ENCODE measurements around the gene CEACAM4. TPM values are rescaled to one million over a fixed set of nuclear protein-coding genes. Genes with fewer than 3 reads are reported as not detected.

Gene CEACAM4
- total RNA-seq, 2 experiments from 2014 or later, result not detected

DNA sequence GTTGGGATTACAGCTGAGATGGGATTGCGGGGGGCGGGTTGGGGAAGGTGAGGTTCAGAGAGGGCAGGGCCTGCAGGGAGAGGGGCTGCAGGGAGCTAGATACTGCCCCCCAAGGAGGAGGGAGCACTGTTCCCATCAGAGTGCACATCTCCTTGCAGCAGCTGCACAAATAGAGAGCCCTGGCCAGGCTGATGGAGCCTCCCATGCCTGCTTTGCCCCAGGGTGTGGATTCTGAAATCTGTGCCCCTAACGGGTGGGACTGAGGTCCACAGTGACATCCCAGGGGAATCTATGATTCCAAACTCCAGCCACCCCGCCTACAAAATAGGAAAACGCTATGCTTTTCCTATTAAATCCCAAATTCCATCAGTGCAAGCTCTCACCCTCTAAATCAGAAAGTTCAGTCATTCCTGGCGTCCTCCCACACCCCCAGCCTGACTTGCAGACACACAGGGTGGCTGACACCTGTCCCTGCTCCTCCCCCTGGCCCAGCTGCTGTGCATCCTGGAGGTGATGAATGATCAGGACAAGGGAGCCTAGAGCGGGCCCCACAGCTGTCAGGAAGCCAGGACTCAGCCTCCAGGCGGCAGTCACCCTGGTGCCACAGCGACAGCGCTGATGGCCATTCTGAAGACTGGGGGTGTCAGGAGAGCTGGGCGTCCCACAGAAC lies 57.3 kb downstream of the CEACAM4 start:
- no peak overlapping the region for H3K4me3 Mint-ChIP-seq
- peaks cover 29% of the 10 kb centered on the region for H3K36me3 Mint-ChIP-seq
- peak overlapping the region; percentile 68 for H3K27ac Mint-ChIP-seq
- no peaks in the 10 kb centered on the region for H3K27me3 Mint-ChIP-seq
- H3K4me1 Mint-ChIP-seq, result peaks cover 27% of the 10 kb centered on the region
- POLR2A ChIA-PET, result interaction anchor here (0.5 to 1.7 kb wide), 7 partner anchors 21 to 274 kb away, joined by 3 to 9 read pairs (median 4); no protein-coding TSS in a partner anchor
- H3K9me3 Mint-ChIP-seq, result no peaks in the 10 kb centered on the region
- DNase-seq (peak; percentile 26), ATAC-seq (ENCODE audit: low read depth) (no peak)

Other genes with a start within 250 kb of the CEACAM4 start
- gene EXOSC5, start 229.7 kb downstream of the CEACAM4 start, total RNA-seq, result 10 to 100 TPM; 20.9 to 25.9 TPM
- gene BCKDHA, start 229.3 kb downstream of the CEACAM4 start, total RNA-seq, result 10 to 100 TPM; 23.8 to 26.9 TPM
- gene B3GNT8, start 199.7 kb downstream of the CEACAM4 start, total RNA-seq, result 1 to 10 TPM; 2.0 to 2.2 TPM
- gene DMAC2, start 187.2 kb downstream of the CEACAM4 start, total RNA-seq, result 10 to 100 TPM; 41.3 to 42.6 TPM
- not detected for gene ERICH4, start 183.9 kb downstream of the CEACAM4 start, total RNA-seq
- gene CEACAM21, start 50.9 kb downstream of the CEACAM4 start, total RNA-seq, result 10 to 100 TPM; 75.4 to 75.5 TPM
- gene CEACAM7, start 61.2 kb upstream of the CEACAM4 start, total RNA-seq, result not detected
- gene CEACAM5, start 81.6 kb upstream of the CEACAM4 start, total RNA-seq, result not detected
- not detected for gene CEACAM6, start 128.5 kb upstream of the CEACAM4 start, total RNA-seq
- not detected for gene CEACAM3, start 169.5 kb upstream of the CEACAM4 start, total RNA-seq
- not detected for gene LYPD4, start 217.6 kb upstream of the CEACAM4 start, total RNA-seq
- not detected for gene DMRTC2, start 218.0 kb upstream of the CEACAM4 start, total RNA-seq
- 1,000 to 10,000 TPM; 3,237 to 3,326 TPM for gene RPS19, start 233.2 kb upstream of the CEACAM4 start, total RNA-seq

All from activated naive CD8-positive, alpha-beta T cell treated with anti-CD3 and anti-CD28 coated beads, Interleukin-2, amount 10 ng/mL, durations not matched to agents 7 days and 5 days (primary cell).